Activated CD8-positive, alpha-beta memory T cell treated with anti-CD3 and anti-CD28 coated beads for 24 hours (primary cell): ENCODE data around the gene ELP4.
A peak's percentile ranks its signal among the peaks of the same experiment; 100 is the strongest.

ENCODE experiments used
- DNase-seq: peaks from one replicate; pipeline ENCODE4 v3.0.0-alpha.2; 2020

The ELP4 gene

DNA sequence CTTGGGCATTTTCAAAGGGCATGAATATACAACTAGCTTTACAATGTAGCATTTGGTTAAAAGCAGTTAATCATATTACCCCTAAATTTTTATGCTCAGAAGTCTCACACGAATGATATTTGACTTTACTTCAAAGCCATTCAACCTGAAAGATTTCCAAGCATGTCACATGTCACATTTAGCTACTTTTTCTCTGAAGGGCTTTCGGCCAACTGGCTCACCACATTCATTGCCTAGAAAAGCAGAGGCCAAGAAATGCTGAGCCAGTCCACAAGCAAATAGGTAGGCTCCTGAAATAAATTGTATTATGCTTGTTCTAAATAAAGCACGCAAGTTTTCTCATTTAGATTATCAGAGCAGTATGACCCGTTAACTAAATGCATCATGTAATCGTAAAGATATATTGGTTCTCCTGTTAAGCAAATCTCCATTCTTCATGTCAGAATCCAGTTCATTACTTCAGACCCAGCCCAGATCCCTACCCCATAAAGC, 271.0 kb downstream of the ELP4 start:
- no peak for DNase-seq

DNA sequence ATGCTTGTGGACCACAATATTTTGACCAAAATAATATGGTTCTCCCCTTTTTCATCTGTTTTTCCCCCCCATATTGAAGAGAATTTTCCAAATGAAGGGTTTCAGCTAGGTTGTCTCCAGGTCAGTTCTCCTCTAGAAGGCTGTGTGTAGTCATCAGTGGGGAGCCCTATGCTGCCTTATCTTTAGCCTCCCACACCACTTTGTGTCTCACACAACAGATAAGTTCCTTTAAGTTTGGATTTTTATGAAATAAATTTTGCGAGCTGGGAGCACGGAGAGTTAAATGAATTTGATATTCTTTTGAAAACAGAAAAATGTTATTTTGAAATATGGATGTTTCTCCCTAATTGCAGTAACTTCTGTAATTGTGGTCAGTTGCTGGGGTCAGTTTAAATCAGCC, 272.7 kb downstream of the ELP4 start:
- DNase-seq: no peak

DNA sequence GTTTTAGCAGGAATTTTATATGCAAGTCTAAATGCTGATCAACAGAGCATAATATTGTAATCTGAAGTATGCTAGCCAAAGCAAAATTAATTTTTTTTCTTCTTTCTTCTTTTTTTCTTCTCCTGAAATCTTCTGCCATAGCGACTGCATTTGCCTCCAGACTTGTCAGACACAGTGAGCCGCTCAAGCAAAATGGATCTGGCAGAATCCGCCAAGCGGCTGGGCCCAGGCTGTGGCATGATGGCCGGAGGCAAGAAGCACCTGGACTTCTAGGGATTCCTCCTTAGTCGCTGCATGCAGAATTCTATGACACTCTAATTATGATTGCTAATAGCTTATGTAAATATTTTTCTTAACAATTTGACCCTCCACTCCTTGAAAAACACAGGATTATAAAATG, 273.7 kb downstream of the ELP4 start:
- no peak for DNase-seq

DNA sequence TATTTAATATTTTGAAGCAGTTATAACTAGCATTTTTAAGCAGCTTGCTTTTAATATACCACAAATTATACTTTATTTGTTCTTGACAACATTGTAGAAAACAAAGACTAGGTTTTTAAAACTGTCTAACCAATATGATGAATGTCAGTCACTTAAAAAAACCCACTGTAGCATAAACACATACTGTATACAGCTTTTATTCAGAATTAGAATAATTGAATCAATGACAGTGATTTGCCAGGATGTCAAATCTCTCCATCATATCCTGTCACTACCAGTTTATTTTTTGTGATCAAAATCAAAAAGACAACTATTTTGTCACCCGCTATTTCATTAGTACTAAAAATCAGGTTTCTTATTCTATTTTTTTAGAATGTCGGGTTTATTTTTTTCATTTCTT, 275.0 kb downstream of the ELP4 start:
- no peak for DNase-seq

DNA sequence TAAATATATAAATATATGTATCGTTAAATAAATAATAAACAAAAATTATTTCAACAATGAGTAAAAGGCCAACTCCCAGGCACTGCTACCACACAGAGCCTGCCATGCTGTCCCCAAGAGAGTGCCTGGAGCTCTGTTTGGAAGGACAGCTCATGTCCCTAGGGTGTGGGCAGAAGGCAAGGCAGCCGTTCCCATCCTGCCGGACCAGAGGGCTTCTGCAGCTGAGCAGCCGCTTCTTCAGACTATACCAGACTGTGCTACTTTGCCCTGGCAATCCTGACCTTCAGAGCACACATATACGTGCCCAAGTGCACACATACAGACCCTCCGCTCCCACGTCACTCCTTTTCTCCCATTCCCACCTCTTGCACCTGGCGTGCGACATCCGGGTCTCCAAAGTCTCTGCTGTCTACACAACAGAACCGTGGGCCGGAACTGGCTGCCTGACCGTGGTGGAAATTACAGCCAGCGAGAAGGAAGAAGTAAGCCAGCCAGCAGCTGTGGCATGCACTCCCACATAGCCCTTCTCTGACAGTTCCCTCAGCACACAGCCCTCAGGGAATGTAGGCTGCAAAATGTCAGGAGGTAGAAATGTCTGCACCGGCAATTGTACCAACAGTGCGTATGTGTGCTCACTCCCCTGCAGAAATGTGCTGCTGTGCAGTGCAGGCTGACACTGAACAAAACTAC, 277.6 kb downstream of the ELP4 start:
- no peak for DNase-seq

DNA sequence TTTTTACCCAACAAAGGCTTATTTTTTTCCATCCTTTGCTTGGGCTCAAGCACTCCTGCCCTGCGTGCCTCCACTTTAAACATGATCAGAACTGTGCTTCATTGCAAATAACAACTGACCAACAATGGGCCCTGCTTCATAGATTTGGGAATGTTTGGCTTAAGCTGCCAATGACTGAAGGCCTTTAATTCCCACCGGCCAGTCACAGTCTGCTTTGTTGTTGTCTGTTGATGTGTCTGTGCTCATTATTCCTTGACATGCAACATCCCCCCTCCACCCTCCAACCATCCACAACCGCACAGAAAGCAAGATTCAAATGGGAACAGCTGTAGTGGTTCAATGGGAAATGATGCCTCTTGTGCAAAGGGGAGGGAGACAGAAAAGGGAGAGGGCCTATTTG, 278.5 kb downstream of the ELP4 start:
- DNase-seq: no peak

DNA sequence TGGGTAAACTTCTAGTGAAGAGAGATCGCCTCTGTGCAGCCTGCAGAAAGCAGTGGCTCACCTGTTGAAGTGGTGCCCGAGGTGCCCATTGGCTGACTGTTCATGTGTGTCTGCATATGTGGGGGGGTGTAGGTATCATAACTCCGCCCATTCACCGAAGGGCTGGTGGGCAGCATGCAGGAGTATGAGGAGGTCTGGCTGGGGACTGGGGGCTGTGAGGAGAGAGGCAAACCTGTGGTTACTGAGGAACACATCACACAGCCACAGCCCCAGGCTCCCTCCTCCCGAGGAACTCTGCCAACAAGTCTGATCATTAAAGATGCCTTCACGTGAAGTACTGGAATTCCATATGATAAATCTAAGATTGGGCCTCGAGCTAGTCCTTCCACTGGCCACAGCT, 281.1 kb downstream of the ELP4 start:
- DNase-seq: no peak

DNA sequence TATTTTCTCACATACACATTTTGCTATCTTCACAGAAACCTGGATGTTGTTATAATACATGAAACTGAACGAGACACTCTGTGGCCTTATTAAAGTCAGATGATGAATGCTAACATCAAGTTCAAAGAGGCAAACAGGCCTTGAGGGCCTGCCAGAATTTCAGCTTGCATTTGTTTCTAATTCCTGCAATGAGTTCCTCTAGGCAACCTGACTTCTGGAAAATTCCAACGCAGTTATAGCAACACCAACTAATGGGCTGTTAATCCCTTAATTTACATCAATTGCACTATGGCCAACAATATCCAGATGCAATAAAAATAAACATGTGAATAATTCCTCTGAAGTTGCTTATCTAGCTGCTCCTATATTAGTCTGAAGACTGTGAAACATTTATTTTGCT, 282.5 kb downstream of the ELP4 start:
- no peak for DNase-seq

DNA sequence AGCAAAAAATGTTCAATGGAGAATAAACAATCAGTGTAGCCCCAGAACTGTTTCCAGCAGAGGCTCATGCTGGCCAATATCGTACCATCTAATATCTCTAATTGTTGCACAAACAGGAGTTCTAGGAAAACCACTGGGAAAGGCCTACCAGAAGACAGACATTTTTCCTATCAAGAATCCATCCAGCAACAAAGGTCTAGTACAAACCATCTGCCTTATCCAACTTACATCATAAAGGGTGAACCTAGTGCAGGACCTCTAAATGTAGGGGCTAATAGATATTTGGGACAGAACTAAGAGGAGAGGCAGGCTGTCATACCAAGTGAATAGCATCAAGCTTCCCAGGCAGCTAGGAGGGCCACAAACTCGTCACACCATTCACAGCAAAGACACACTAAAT, 282.9 kb downstream of the ELP4 start:
- DNase-seq: no peak

DNA sequence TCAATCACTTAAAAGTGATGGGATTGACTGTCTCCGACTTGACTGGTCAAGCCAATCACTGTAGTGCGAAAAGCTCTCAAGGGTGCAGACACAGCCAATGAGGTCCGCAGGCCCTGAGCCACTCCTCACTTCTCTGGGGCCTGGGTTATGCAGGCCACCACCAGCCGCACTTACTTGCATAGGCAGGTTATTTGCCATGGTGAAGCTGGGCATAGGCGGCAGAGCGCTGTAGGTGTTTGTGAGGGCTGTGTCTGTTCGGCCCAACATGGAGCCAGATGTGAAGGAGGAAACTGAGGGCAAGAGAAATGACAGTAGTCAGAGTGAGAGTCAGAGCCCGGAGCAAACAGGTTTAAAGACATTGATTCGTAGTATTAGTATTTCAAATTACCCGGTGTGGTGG, 283.7 kb downstream of the ELP4 start:
- no peak for DNase-seq

DNA sequence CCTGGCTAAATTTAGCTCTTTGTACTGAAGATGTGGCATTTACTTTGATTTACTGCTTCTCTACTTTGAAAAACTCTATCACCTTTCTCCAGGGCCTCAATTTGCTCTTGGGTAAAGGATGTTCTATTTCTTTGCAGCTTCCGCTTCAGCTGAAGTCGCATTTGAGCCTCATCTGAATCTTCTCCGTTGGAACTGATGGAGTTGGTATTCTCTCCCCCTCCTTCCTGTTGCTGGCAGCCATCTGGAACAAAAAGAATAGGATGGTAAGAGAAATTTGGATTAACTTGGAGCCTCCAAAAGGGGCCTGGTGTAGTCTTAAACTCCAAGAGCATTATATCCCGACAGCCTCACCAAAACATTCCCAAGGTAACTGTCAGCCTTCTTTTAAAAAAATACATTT, 285.0 kb downstream of the ELP4 start:
- DNase-seq: no peak

DNA sequence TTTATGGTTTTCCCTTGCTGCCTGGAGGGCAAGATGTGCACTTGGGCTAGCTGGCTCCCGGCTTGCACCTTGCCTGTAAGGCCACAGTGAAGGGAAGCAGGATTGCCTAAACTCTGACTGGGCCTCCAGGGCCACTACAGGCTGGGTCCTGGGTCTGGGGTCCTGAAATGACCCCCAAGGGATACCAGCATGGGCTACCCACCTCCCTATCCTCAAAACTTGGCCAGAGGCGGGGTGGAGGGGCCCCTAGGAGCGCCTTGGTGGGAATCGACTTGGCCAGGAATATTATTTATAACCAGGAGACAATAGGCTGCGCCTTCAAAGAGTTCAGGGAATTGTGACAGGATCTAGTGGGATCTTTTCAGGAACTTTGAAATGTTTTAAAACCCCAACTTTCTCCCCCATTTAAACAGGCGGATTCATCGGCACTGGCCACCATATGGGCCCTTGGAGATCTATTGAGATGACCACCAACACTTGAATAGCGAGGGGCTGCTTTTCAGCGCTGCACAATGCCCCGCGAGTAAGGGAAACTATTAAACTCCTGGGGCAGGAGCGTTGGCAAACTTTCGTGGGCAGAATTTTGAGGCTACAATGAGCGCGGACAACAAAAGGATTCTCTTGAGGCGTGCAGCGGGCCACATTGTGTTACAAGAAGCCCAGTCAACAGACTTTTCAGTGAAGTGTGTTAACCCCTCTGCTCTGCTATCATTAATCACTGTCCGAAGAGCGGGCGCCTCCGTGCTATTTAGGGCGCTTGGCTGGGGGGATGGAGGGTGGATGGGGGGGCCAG, 286.3 kb downstream of the ELP4 start:
- DNase-seq: no peak

DNA sequence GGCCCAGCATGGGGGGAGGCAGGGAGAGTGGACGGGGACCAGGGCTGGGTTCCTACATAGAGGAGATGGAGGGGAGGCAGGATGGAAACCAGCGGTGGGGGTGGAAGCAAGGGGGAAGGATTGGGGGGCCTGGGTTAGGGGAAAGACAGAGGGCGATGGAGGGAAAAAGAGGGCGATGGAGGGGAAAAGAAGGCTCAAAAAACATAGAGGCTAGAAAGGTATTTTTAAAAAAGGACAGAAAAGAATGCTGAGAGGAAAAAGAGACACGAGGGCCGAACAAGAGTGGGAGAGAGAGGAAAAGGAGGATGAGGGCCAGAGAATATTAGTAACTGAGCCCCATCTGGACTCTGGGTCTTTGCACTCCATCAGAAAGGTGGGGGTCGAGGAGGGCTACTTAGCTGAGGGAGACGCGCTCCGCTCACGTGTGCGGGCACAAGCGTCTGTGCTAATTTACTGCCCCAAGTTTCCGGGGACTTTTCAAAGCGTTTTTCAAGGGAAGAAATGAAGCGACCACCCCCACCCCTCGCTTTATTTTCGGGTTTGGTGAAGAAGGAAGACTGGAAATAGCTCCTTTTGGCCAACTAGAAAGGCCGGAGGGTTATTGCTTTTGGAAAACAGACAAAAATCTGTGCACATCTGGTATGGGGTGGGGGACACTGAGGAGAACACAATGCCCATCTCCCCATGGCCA, 287.1 kb downstream of the ELP4 start:
- no peak for DNase-seq

DNA sequence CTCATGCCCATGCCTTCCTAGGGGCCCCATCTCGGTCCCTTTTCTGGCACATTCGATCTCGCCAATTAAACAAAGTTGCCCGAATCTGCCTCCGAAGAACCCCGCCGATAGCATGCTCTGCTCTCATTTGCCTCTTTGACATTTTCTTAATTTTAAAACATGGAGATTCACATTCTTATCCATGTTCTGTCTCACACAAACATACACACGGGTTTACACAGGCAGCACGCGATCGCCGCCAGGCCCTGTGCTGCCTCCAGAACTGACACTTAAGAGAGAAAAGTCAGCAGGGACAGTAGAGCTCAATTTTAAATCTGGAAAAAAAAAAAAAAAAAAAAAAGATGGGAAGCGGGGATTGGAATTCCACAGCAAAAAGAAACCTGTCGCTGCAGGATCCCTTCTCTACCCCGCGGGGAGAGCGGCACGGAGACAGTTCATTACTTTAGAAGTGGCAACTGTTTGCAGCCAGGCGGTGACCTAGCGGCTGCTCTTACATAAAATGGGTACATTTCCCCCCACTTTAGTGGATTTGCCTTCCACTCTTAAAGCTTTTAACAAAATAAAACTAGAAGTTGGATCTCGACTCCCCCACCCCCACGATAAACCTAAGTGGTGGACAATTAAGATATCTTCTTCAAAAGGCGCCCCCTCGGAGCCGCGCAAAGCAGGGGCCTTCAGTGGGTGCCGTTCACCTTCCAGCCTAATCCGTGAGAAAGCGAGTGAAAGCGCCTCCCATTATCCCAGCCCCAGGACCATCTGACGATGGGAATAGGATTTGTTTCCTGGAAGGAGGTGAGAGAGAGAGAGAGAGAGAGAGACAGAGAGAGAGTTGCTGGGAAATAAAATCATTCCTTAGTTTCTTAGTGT, 287.9 kb downstream of the ELP4 start:
- no peak for DNase-seq

DNA sequence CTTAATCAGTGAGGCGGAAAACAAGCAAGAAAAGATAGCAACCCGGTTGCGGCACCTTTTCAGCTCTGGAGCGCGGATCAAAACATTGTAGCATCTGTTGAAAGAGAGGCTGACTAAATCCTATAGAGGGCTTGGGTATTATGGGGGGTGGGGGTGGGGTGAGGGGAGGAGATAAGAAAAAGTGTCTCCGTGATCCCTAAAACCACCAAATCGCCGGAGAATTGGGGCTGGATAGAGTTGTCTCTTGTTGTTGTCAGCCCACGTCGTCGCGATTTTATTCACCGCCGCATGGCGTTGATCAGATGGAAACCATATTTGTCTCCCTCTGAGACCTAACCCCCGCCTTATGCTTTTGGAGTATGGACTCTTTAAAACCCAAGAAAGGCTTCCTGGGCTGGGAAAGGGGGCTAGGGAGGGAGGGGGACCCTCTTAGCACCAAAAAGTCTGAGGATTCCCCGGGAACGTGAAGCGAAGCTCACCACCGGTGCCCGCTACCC, 288.5 kb downstream of the ELP4 start:
- DNase-seq: no peak

DNA sequence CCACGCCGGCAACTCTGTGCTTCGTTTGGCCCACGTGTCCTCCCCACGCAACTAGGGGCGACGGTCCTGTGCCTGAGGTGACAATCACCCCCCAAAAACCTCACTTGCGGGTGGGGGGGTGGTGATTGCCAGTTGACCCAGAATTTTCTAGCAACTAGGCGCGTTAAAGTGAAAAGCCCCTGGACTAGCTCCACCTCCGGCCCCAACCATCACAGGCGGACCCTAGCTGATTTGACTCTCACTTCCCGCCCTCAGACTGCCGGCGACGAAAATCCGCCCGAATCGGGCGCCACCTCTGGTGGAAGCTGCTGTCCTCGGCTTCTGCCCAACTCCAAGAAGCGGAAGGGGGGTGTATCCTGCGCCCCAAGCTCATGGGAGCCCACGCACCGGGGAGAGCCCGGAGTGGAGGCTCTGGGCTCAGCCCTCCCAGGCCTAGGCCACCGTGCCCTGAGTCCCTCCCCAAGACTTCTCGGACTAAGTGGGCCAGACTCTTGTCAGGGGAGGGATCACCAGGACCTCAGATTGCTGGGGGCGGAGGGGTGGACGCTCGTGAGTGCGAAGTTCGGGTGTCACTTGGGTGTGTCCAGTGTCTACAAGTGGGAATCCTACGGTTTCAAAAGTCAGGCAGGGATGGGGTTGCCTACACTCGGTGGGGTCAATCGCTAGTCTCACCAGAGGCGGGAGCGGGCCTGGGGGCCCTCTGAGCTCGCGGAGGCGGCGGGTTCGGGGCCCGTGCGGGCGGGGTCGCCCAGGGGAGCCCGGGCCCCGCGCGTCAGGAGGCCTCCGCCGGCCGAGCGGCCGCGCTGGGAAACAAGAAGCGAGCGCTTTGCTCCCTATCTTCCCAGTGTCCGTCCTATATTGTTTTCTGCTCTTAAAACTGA, 289.2 kb downstream of the ELP4 start:
- DNase-seq: peak; percentile 58

DNA sequence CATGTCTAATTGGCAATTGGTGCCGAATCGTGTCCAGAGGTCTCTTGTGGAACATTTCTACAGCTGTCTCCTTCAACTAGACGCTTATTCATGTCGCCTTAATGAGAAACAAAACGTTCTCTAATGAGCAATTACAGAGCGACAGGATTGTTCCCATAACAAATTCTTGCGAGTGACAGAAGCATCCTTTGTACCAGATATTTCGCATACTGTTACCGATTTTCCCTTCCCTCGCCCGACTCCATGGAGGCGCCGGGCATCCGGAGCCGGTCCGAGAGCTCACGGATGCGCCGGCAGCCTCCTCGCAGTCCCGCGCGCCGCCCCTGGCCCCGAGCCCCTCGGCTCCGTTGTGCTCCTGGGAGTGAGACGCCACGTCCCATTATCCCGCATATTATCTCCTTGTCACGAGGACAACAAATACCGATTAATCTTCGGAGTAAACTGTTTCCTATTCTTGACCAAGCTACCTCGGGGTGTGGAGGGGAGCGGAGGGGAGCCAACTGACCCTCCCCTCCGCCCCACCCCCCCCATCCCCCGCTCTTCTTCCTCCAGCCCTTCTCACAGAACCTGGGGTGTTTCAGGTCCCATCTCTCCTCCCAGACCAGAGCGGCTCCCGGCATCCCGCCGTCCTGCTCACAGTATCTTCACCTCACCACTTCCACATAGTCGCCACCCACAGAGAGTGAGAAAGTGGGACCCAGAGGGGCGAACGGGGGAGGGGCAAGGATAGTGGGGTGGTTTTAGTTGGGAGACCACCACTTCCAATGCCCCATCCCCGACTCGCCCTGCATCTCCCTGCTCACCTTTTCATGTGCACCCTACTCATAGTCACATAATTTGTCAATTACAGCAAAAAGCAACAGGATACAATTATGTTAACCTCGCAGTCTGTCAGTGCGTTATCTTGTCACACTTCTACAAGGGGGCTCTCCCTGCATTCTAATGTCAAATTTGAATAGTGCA, 290.1 kb downstream of the ELP4 start:
- DNase-seq: no peak

DNA sequence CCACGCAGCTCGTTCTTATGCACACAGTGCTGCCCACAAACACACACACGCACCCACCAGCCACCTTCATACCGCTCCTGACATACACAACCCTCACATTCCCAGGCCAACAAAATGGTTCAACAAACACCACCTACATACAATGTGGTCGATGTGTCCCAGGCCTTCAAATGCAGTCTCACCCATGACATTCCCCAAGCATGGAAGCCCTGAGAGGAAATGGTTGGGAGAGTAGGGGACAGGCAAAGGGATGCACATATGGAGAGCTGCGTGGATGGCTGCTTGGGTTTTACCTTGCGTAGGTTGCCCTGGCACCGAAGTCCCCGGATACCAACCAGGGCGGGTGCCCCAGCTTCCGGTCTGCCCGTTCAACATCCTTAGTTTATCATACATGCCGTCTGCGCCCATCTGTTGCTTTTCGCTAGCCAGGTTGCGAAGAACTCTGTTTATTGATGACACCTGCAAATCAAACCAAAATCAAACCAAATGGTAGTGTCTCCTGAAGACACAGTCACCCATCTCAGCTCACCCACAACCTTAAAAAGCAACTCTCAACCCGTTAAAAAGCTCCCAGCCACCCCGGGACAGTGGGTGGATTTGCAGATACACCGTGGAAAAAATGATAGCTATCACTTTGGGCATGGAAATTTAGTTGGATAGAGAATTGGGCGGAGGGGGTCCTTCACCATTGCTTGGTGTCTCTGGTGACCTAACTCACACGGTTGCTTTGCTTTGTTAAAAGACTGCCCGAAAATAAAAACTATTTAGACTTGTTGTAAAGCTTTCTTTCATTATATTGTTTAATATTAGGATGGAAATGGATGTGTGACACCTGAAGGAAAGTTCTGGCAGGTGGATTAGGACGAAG, 291.1 kb downstream of the ELP4 start:
- no peak for DNase-seq

DNA sequence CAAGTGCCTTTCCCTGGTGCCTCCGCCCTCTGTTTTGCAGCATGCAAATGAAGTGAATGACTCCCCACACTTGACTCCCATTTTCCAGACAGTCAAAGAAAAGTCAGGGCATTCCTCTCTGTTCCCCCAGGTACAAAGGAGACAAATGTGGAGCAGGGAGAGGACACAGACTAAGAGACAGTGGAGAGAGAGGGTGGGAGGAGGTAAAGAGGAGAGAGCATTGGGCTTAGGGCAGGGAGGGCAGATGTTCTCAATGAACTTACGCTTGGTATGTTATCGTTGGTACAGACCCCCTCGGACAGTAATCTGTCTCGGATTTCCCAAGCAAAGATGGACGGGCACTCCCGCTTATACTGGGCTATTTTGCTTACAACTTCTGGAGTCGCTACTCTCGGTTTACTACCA, 291.7 kb downstream of the ELP4 start:
- no peak for DNase-seq
